GM12865 (cell line): ENCODE data around the gene TFF1.

Experiments
- DNase-seq: peaks from one replicate; pipeline ENCODE4 v3.0.0; 2010; ENCODE audit warnings: low read depth
- H3K4me3 ChIP-seq: 2 replicates; pipeline ENCODE4 v1.5.1; 2011; ENCODE audit warnings: mild to moderate bottlenecking, low read depth, low read length, control low read depth
- CTCF ChIP-seq: IDR thresholded peaks from 2 replicates; pipeline ENCODE4 v1.5.1; 2011; ENCODE audit warnings: low read length, control low read depth, low read depth, inconsistent platforms; ENCODE audit not compliant: insufficient read depth; ENCODE audit errors: missing control alignments

The TFF1 gene

GRCh38 chr21:42374457-42374856 is 8.1 kb upstream of the TFF1 start:
- no peak overlapping the region for H3K4me3 ChIP-seq
- TF ChIP-seq CTCF: no peak
- DNase-seq: no peak

GRCh38 chr21:42373908-42374455 is 7.6 kb upstream of the TFF1 start:
- no peak for TF ChIP-seq CTCF
- no peak overlapping the region for H3K4me3 ChIP-seq
- no peak for DNase-seq

- H3K4me3 ChIP-seq: no peak overlapping the region
- DNase-seq: no peak
- no peak for TF ChIP-seq CTCF
Measured at GRCh38 chr21:42373196-42373907, 7.0 kb upstream of the TFF1 start.

- DNase-seq: no peak
- TF ChIP-seq CTCF: no peak
- no peak overlapping the region for H3K4me3 ChIP-seq
Measured at GRCh38 chr21:42370894-42371654, 4.7 kb upstream of the TFF1 start.

- no peak for DNase-seq
- H3K4me3 ChIP-seq: no peak overlapping the region
- no peak for TF ChIP-seq CTCF
Measured at GRCh38 chr21:42369821-42370220, 3.5 kb upstream of the TFF1 start.

DNA sequence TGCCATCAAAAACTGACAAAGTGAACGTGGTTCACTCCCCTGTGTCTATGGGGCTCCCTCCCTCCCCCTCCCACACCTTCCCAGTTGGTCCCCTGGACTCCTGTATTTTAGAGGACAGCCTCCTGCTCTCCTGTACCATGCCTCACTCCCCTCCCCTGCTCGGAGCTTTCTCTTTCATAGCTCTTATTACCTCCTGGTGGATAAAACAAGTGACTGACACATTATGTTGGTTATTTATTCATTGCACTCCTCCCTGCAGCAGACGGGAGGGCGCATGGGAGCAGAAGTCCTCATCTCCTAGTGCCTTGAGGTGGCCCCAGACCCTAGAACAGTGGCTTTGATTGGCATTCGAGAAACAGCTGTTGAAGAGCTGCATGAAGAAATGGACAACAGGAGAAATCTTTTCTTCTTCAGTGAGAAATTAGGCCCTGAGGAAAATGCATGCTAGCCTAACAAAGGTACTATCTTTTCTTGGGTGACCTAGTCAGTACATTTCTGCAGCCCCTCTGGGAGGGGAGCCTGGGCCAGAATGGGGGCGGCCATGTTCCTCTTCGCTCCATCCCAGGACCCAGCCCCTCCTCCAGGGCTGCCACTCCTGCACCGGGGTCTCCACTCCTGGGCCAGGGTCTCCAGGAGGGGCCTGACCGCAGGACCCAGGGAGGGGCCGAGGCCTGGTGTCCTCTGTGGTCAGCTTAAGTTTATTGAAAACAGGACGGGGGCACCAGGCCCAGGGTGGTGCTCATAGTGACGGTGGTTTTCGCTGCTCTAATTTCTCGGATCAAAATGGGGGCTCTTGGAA is 1.2 kb upstream of the TFF1 start:
- no peak for TF ChIP-seq CTCF
- H3K4me3 ChIP-seq: no peak overlapping the region
- DNase-seq: no peak
